ENCODE results near the gene FARP2. TPM values are rescaled to one million over a fixed set of nuclear protein-coding genes. Genes with fewer than 3 reads are reported as not detected.

Gene FARP2
- total and polyA plus RNA-seq, 10 of the 15 experiments (the other 5 are each of a cell fraction or from before 2014, with no cell fraction given), result 5.5 to 67.5 (median 36.8) TPM

DNA sequence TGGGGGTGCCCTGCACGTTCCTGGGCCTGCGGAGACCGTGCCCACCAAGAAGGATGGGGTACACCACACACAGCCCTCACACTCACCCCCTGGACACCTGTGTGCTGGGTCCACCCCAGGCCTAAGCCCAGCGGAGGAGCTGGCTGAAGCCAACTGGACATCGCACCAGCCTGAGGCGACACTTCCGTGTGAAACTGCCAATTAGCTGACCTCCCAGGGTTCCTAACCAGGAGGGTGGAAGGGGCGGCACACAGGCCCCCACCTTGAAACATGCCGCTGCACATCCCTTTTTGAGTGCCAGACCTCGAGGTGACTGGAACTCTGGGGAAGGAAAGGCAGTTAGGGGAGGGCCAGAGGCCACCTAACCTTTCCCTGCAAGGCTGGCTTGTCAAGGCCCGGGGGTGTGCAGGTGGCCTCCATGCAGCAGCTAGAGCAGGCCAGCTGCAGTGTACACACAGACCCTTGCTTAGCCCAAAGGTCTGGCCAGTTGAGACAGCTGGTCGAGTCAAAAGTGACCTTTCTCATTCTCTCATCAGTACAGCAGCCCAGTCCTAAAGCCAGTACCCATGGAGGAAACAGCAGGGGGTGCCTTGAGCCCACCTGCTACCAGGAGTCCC is 147.8 kb downstream of the FARP2 start:
- intact Hi-C loops (cut with micrococcal nuclease; ENCODE audit: unreplicated experiment) (no loop called here), in situ Hi-C loops (cut with MboI) (no loop called here)
- Histone ChIP-seq H3K36me3 (ENCODE audit: control insufficient read depth in 2 of 2, insufficient read depth in 2 of 2, low read length in 1 of 2) (peaks cover 2 to 6% of the 10 kb centered on the region in 2 experiments; a peak in 3 of 4 replicates), H2AFZ (ENCODE audit: control insufficient read depth, low read depth, low read length) (no peak overlapping the region), H3K79me2 (ENCODE audit: control insufficient read depth, insufficient read depth, low read length) (peaks cover 33% of the 10 kb centered on the region), H3K4me2 (ENCODE audit: control insufficient read depth, insufficient read depth) (no peak overlapping the region), H3K9ac (ENCODE audit: control insufficient read depth, insufficient read depth, low read length) (no peak overlapping the region), H3K27ac (ENCODE audit: control insufficient read depth, insufficient read depth) (no peak overlapping the region), H3K4me1 (ENCODE audit: control insufficient read depth, insufficient read depth, low read length) (peaks cover 9% of the 10 kb centered on the region), H4K20me1 (ENCODE audit: control insufficient read depth, insufficient read depth) (peaks cover 2% of the 10 kb centered on the region; the same call in 1 of the 2 replicates), H3K4me3 (no peak overlapping the region), H3K27me3 (replicated peaks in 1 of 2; ENCODE audit: control insufficient read depth in 2 of 2, insufficient read depth in 2 of 2, low read length in 1 of 2) (no peaks in the 10 kb centered on the region), H3K9me3 (replicated peaks; ENCODE audit: control insufficient read depth, insufficient read depth, low read length) (no peaks in the 10 kb centered on the region)
- POLR2A ChIA-PET, result no interaction called here
- FAIRE-seq (no peak), DNase-seq (ENCODE audit: low read depth, low spot score) (no peak), ATAC-seq (no peak)
- TF ChIP-seq SMC3 (IDR thresholded peaks at IDR 0.05; ENCODE audit: borderline replicate concordance, low read length), result no peak
- no peak for TF ChIP-seq YBX1 (IDR thresholded peaks at IDR 0.05)
- no peak for TF ChIP-seq YY1 (IDR thresholded peaks at IDR 0.05; ENCODE audit: low read depth, low read length)
- TF ChIP-seq WRNIP1 (IDR thresholded peaks at IDR 0.05; ENCODE audit: borderline replicate concordance, low read depth, low read length), result no peak
- no peak for TF ChIP-seq RELA (IDR thresholded peaks at IDR 0.05; ENCODE audit: borderline replicate concordance, partially characterized antibody)
- no peak for TF ChIP-seq JUND (IDR thresholded peaks at IDR 0.05; ENCODE audit: low read depth, low read length)
- no peak for TF ChIP-seq NR2C2 (IDR thresholded peaks at IDR 0.05; ENCODE audit: borderline replicate concordance, control insufficient read depth, insufficient read length, low read depth)
- TF ChIP-seq RAD21 (IDR thresholded peaks at IDR 0.05; ENCODE audit: insufficient read depth, low read depth, low read length), result no peak
- no peak for TF ChIP-seq POLR2AphosphoS5 (IDR thresholded peaks at IDR 0.05; ENCODE audit: low read length)
- TF ChIP-seq, protein P1, sequence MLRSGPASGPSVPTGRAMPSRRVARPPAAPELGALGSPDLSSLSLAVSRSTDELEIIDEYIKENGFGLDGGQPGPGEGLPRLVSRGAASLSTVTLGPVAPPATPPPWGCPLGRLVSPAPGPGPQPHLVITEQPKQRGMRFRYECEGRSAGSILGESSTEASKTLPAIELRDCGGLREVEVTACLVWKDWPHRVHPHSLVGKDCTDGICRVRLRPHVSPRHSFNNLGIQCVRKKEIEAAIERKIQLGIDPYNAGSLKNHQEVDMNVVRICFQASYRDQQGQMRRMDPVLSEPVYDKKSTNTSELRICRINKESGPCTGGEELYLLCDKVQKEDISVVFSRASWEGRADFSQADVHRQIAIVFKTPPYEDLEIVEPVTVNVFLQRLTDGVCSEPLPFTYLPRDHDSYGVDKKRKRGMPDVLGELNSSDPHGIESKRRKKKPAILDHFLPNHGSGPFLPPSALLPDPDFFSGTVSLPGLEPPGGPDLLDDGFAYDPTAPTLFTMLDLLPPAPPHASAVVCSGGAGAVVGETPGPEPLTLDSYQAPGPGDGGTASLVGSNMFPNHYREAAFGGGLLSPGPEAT (IDR thresholded peaks at IDR 0.05; ENCODE audit: low read depth), result no peak
- WGBS (ENCODE audit: insufficient coverage, insufficient replicate concordance, low lambda C conversion rate, missing lambda C conversion rate), result 83% methylated on average over 12 of the region's 12 CpGs
- RAD21 ChIA-PET (ENCODE audit: unreplicated experiment), result no interaction called here
- SMC1A ChIA-PET (ENCODE audit: uncharacterized antibody, unreplicated experiment), result no interaction called here
- BruUV-seq (replicated peaks), result no TSS peak
- CTCF ChIA-PET, result interaction anchor here (0.8 to 1.2 kb wide), 2 partner anchors 9 to 107 kb away, joined by 3 read pairs; no protein-coding TSS in a partner anchor

All from GM12878 (cell line).